ENCODE results near the gene SPARC.

The SPARC gene

GRCh38 chr5:151633892-151634291 lies 52.8 kb downstream of the SPARC start:
- H3K4me3 ChIP-seq (ENCODE audit: low read length), result no peak overlapping the region
- DNase-seq (ENCODE audit: low read depth), result peak; percentile 67
- no peak for TF ChIP-seq CTCF (IDR thresholded peaks at IDR 0.05; ENCODE audit: insufficient read depth, low read depth, low read length, missing control alignments)

DNA sequence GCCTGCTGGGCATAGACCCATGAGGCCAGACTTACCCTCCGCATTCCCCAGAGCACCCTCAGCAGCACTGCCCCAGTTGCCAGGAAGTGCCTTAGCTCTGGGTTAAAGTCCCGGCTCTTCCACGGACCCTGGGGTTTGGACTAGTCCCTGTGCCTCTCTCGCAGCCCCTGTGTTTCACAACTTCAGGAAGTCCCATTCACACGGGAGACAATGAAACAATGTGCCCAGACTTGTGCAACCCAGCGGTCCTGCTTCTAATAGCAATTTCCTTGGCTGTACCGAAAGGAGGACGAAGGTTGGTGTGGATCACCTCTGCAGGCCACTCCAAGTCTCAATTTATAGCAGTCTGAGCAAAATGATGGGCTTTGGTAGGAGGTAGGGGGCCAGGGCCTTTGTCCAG lies 53.8 kb downstream of the SPARC start:
- no peak for DNase-seq (ENCODE audit: low read depth)
- no peak for TF ChIP-seq CTCF (IDR thresholded peaks at IDR 0.05; ENCODE audit: insufficient read depth, low read depth, low read length, missing control alignments)
- no peak overlapping the region for H3K4me3 ChIP-seq (ENCODE audit: low read length)

DNA sequence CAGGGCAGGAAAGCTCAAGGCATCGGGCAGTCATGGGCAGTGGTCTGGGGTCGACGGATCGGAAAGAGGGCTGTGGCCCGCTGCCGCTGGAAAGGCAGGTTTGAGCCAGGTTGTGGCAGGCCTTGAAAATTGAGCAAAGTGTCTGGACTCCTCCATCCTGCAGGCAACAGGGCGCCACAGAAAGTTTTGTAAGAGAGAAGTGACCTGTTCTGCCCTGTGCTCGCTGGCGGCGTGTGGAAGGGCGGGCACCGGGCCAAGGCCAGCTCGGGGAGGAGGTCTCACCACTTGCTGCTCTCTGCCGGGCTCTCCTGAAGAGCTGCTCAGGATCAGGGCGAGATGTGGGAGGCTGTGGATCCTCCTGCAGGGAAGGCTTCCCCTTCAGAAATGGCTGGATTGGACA lies 54.2 kb downstream of the SPARC start:
- DNase-seq (ENCODE audit: low read depth), result peak; percentile 43
- no peak overlapping the region for H3K4me3 ChIP-seq (ENCODE audit: low read length)
- TF ChIP-seq CTCF (IDR thresholded peaks at IDR 0.05; ENCODE audit: insufficient read depth, low read depth, low read length, missing control alignments), result no peak

GRCh38 chr5:151631941-151632340 lies 54.8 kb downstream of the SPARC start:
- no peak for DNase-seq (ENCODE audit: low read depth)
- no peak for TF ChIP-seq CTCF (IDR thresholded peaks at IDR 0.05; ENCODE audit: insufficient read depth, low read depth, low read length, missing control alignments)
- no peak overlapping the region for H3K4me3 ChIP-seq (ENCODE audit: low read length)

DNA sequence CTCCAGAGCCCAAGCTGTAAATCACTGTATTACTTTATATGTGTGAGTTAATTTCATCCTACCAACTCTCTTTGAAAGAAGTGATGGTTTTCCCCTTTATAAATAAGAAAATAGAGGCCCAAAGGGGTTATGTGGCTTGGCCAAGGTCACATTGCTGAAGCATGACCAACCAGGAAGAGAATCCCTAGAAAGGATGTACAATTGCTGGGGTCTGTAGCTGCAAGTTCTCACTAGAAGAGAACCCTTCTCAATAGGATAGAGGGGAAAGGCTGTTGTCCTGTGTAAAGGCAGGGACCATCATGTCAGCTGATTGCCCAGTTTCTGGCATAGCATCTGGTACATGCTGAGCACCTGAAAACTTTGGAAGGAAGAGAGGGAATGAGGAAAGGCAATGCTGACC lies 56.6 kb downstream of the SPARC start:
- no peak overlapping the region for H3K4me3 ChIP-seq (ENCODE audit: low read length)
- no peak for TF ChIP-seq CTCF (IDR thresholded peaks at IDR 0.05; ENCODE audit: insufficient read depth, low read depth, low read length, missing control alignments)
- no peak for DNase-seq (ENCODE audit: low read depth)

- TF ChIP-seq CTCF (IDR thresholded peaks at IDR 0.05; ENCODE audit: insufficient read depth, low read depth, low read length, missing control alignments), result no peak
- peak; percentile 77 for DNase-seq (ENCODE audit: low read depth)
- no peak overlapping the region for H3K4me3 ChIP-seq (ENCODE audit: low read length)
Observed at GRCh38 chr5:151628112-151628823, 58.4 kb downstream of the SPARC start.

DNA sequence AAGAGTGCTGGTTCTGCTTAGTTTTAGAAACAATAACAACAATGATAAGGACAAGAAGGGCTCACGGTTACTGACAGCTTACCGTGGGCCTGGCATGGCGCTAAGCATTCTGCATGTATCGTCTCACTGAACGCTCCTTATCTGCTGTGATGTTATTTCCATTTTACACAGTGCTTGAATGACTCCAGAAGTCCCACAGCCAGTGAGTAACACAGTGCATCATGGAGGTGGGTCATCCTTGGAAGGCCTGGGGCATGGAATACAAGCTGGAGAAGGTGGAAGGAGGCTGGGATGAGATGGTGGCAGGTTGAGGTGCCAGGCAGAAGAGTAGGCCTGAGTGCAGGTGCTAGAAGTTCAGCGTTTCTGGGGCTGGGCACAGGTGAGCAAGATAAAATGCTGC lies 59.1 kb downstream of the SPARC start:
- no peak overlapping the region for H3K4me3 ChIP-seq (ENCODE audit: low read length)
- DNase-seq (ENCODE audit: low read depth), result peak; percentile 92
- TF ChIP-seq CTCF (IDR thresholded peaks at IDR 0.05; ENCODE audit: insufficient read depth, low read depth, low read length, missing control alignments), result no peak
